Activated CD4-positive, CD25-positive, alpha-beta regulatory T cell treated with anti-CD3 and anti-CD28 coated beads, Interleukin-2, amount 50 U/mL, for 16 hours (primary cell): ENCODE measurements around the gene RNF125.
A peak's percentile ranks its signal among the peaks of the same experiment; 100 is the strongest.

Source experiments
- DNase-seq: peaks from one replicate; pipeline ENCODE4 v3.0.0-alpha.2; 2020; ENCODE audit warnings: low read depth, low spot score

RNF125 gene

GRCh38 chr18:32091325-32091723 lies 72.7 kb downstream of the RNF125 start:
- DNase-seq: no peak

GRCh38 chr18:32091724-32092421 lies 73.2 kb downstream of the RNF125 start, which contains the start of gene RNF138:
TSS of gene RNF138 (plus strand) at chr18:32091874. CDS start at chr18:32092777, 903 bp downstream.
- DNase-seq: peak; percentile 64

GRCh38 chr18:32092422-32093101 lies 73.9 kb downstream of the RNF125 start:
- DNase-seq: peak; percentile 97

GRCh38 chr18:32093102-32093511 lies 74.5 kb downstream of the RNF125 start:
- no peak for DNase-seq

GRCh38 chr18:32093523-32093922 lies 74.9 kb downstream of the RNF125 start:
- DNase-seq: no peak

GRCh38 chr18:32095192-32095899 lies 76.7 kb downstream of the RNF125 start:
- DNase-seq: no peak

GRCh38 chr18:32095900-32096229 lies 77.2 kb downstream of the RNF125 start:
- no peak for DNase-seq

GRCh38 chr18:32096946-32097345 lies 78.3 kb downstream of the RNF125 start:
- DNase-seq: no peak

- no peak for DNase-seq
Observed at GRCh38 chr18:32104516-32104915, 85.9 kb downstream of the RNF125 start.

GRCh38 chr18:32110005-32110404 lies 91.4 kb downstream of the RNF125 start:
- DNase-seq: no peak

- no peak for DNase-seq
Observed at GRCh38 chr18:32111706-32112105, 93.1 kb downstream of the RNF125 start.

GRCh38 chr18:32112826-32113225 lies 94.2 kb downstream of the RNF125 start:
- DNase-seq: no peak

- DNase-seq: no peak
Observed at GRCh38 chr18:32114293-32114942, 95.8 kb downstream of the RNF125 start.

- no peak for DNase-seq
Observed at GRCh38 chr18:32122039-32122438, 103.4 kb downstream of the RNF125 start.
